ENCODE results near the gene HOMEZ. TPM values are rescaled to one million over a fixed set of nuclear protein-coding genes. Genes with fewer than 3 reads are reported as not detected.

The HOMEZ gene
- total and polyA plus RNA-seq, 2 of the 8 experiments (the other 6 are each of a cell fraction or from before 2014, with no cell fraction given) = 9.1 to 15.9 TPM

- peak; percentile 45; the same call in 1 of the 2 replicates for TF ChIP-seq E2F6 (IDR thresholded peaks at IDR 0.05)
- peak; percentile 93 for TF ChIP-seq CREB1 (IDR thresholded peaks at IDR 0.05)
- TF ChIP-seq SIN3A (conservative IDR thresholded peaks at IDR 0.05 in 1 of 2, IDR thresholded peaks at IDR 0.05 in 1 of 2; ENCODE audit: low read depth in 1 of 2, low read length in 2 of 2) = peak; percentile 38 to 83; a peak in 2 of 4 replicates
- TF ChIP-seq SAP30 (IDR thresholded peaks at IDR 0.05; ENCODE audit: insufficient read depth, insufficient replicate concordance, low read length) = peak; percentile 17
- TF ChIP-seq EP300 (IDR thresholded peaks at IDR 0.05; ENCODE audit: borderline replicate concordance in 1 of 2, low read depth in 2 of 2, low read length in 2 of 2) = no peak
- peak; percentile 81 to 94 for TF ChIP-seq POLR2A (IDR thresholded peaks at IDR 0.05; ENCODE audit: control extremely low read depth in 1 of 2, low read depth in 2 of 2, low read length in 2 of 2)
- TF ChIP-seq SP4 (IDR thresholded peaks at IDR 0.05; ENCODE audit: low read length) = peak; percentile 95
- peak; percentile 97 for TF ChIP-seq YY1 (IDR thresholded peaks at IDR 0.05; ENCODE audit: low read depth, low read length)
- TF ChIP-seq PHF8 (conservative IDR thresholded peaks at IDR 0.05; ENCODE audit: low read depth, low read length) = peak; percentile 62; the same call in 1 of the 2 replicates
- no peak for TF ChIP-seq MAFK (IDR thresholded peaks at IDR 0.05; ENCODE audit: low read depth, low read length)
- 0 out of 2 replicates have a peak, but pooled peaks have one; percentile 47 for TF ChIP-seq ATF2 (IDR thresholded peaks at IDR 0.05; ENCODE audit: low read length)
- TF ChIP-seq TAF1 (IDR thresholded peaks at IDR 0.05; ENCODE audit: low read depth, low read length) = peak; percentile 71
- peak; percentile 45 for TF ChIP-seq TBP (IDR thresholded peaks at IDR 0.05; ENCODE audit: low read depth, low read length)
- TF ChIP-seq BACH1 (IDR thresholded peaks at IDR 0.05; ENCODE audit: low read length) = peak; percentile 72
- TF ChIP-seq CHD2 (IDR thresholded peaks at IDR 0.05; ENCODE audit: low read length) = peak; percentile 94
- no peak for TF ChIP-seq KDM1A (IDR thresholded peaks at IDR 0.05; ENCODE audit: borderline replicate concordance, low read length)
- TF ChIP-seq SP2 (IDR thresholded peaks at IDR 0.05; ENCODE audit: low read length) = peak; percentile 93
- 0 out of 2 replicates have a peak, but pooled peaks have one; percentile 34 for TF ChIP-seq CEBPB (IDR thresholded peaks at IDR 0.05; ENCODE audit: low read depth, low read length)
These were observed 34.9 kb upstream of the HOMEZ start, which contains the start of gene PABPN1 (continued) for GRCh38 chr14:23320584-23321571.

Measured in H1 (cell line).